Duodenal mucosa (tissue), 2 donors: Measurements from ENCODE around the gene PCTP.

Experiments used
- H3K27ac ChIP-seq: one replicate; pipeline ENCODE4 v1.7.0; 2013; ENCODE audit warnings: low read depth, low read length
- H3K27me3 ChIP-seq, 2 donors: one replicate each; pipeline ENCODE4 v1.7.0; 2013; ENCODE audit warnings: low read length in 2 of 2, control low read depth in 1 of 2; ENCODE audit not compliant: insufficient read depth in 2 of 2, control insufficient read depth in 1 of 2
- H3K36me3 ChIP-seq, 2 donors: one replicate each; pipeline ENCODE4 v1.7.0; 2013; ENCODE audit warnings: low read length in 2 of 2, control low read depth in 1 of 2; ENCODE audit not compliant: insufficient read depth in 2 of 2, control insufficient read depth in 1 of 2
- H3K4me1 ChIP-seq, 2 donors: one replicate each; pipeline ENCODE4 v1.7.0; 2013; ENCODE audit warnings: low read length in 2 of 2, control low read depth in 1 of 2; ENCODE audit not compliant: insufficient read depth in 2 of 2, control insufficient read depth in 1 of 2
- H3K4me3 ChIP-seq, 2 donors: one replicate each; pipeline ENCODE4 v1.7.0; 2013; ENCODE audit warnings: low read length in 2 of 2, low read depth in 1 of 2
- H3K9ac ChIP-seq, 2 donors: one replicate each; pipeline ENCODE4 v1.7.0; 2013; ENCODE audit warnings: low read length in 2 of 2, low read depth in 1 of 2
- H3K9me3 ChIP-seq, 2 donors: one replicate each; pipeline ENCODE4 v1.7.0; 2013; ENCODE audit warnings: low read length in 2 of 2, control low read depth in 1 of 2; ENCODE audit not compliant: control insufficient read depth in 1 of 2

PCTP gene

GRCh38 chr17:55727920-55728319 lies 22.9 kb upstream of the PCTP start:
- Histone ChIP-seq H3K9ac (no peak overlapping the region), H3K27ac (no peak overlapping the region), H3K9me3 (no peaks in the 10 kb centered on the region), H3K27me3 (peaks cover 0 to 14% of the 10 kb centered on the region in 2 donors), H3K36me3 (no peaks in the 10 kb centered on the region), H3K4me1 (no peaks in the 10 kb centered on the region), H3K4me3 (no peak overlapping the region)

DNA sequence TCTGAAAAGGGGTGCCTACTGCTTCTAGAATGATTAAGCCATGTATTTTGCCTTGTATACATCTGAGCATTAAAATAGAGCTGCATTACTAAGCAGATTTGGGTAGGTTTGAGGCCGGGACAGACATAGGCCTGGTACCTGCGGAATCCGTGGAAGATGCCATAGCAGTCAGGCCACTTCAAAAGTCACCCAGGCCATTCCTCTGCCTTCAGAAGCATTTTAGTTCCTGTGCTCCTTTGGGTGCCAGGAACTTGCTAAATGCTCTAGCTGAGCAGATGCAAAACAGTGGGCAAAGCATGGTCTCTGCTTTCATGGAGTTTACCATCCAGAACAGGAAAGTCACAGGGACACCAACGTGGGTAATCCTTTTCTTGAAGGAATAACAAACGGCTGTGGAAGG lies 22.5 kb upstream of the PCTP start:
- Histone ChIP-seq H3K27me3 (peaks cover 0 to 12% of the 10 kb centered on the region in 2 donors), H3K9ac (no peak overlapping the region), H3K4me1 (no peaks in the 10 kb centered on the region), H3K36me3 (no peaks in the 10 kb centered on the region), H3K4me3 (no peak overlapping the region), H3K27ac (no peak overlapping the region), H3K9me3 (no peaks in the 10 kb centered on the region)

DNA sequence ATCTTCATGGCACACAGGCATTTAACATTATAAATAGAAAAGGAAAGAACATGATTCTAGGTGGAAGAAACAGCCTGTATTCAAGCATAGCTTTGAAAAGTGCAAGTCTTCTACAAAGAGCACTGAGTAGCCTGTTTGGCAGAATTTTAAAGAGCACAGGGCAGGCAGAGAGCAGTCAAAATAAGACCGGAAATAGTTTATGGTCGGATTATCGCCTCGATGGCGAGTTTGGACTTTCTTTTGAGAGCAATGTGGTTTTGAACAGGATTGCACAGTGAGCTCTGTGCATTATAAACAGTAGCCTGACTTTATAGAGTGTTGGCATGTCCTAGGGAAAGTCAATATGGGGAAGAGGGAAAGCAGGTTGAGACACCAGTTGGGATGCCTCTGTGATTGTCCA lies 22.0 kb upstream of the PCTP start:
- H3K9ac ChIP-seq, result no peak overlapping the region
- no peaks in the 10 kb centered on the region for H3K36me3 ChIP-seq
- peaks cover 0 to 10% of the 10 kb centered on the region in 2 donors for H3K27me3 ChIP-seq
- no peak overlapping the region for H3K4me3 ChIP-seq
- H3K9me3 ChIP-seq, result no peaks in the 10 kb centered on the region
- no peaks in the 10 kb centered on the region for H3K4me1 ChIP-seq
- no peak overlapping the region for H3K27ac ChIP-seq

- no peaks in the 10 kb centered on the region for H3K9me3 ChIP-seq
- no peak overlapping the region for H3K4me3 ChIP-seq
- no peaks in the 10 kb centered on the region for H3K4me1 ChIP-seq
- peaks cover 0 to 5% of the 10 kb centered on the region in 2 donors for H3K27me3 ChIP-seq
- no peak overlapping the region for H3K27ac ChIP-seq
- H3K9ac ChIP-seq, result no peak overlapping the region
- no peaks in the 10 kb centered on the region for H3K36me3 ChIP-seq
Observed at GRCh38 chr17:55729484-55729883, 21.4 kb upstream of the PCTP start.

- H3K9me3 ChIP-seq, result no peaks in the 10 kb centered on the region
- H3K9ac ChIP-seq, result no peak overlapping the region
- no peak overlapping the region for H3K27ac ChIP-seq
- no peaks in the 10 kb centered on the region for H3K36me3 ChIP-seq
- H3K27me3 ChIP-seq, result peaks cover 0 to 4% of the 10 kb centered on the region in 2 donors
- H3K4me3 ChIP-seq, result no peak overlapping the region
- H3K4me1 ChIP-seq, result no peaks in the 10 kb centered on the region
Observed at GRCh38 chr17:55730380-55730779, 20.5 kb upstream of the PCTP start.

DNA sequence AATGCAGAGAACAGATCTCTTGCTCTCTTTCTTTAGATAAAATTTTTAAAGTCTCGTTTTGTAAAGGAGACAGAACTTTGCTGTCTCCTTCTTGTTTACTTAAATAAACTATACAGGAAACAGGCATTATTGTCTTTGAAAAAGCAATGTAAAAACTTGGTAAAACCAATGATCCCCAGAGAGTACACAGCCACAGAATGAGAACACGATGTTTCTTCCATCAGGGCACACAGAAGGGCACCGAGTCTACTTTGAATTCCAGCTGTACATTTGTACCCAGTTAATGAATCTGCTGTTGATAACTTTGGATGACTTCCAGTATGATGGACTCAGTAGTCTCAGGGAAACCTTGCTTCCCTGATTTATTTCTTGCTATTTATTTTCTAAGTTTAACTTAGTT lies 20.0 kb upstream of the PCTP start:
- Histone ChIP-seq H3K27ac (no peak overlapping the region), H3K36me3 (no peaks in the 10 kb centered on the region), H3K4me3 (no peak overlapping the region), H3K9ac (no peak overlapping the region), H3K27me3 (peaks cover 0 to 4% of the 10 kb centered on the region in 2 donors), H3K4me1 (no peaks in the 10 kb centered on the region), H3K9me3 (no peaks in the 10 kb centered on the region)

GRCh38 chr17:55731586-55732250 lies 19.1 kb upstream of the PCTP start:
- Histone ChIP-seq H3K4me1 (no peaks in the 10 kb centered on the region), H3K36me3 (no peaks in the 10 kb centered on the region), H3K9ac (no peak overlapping the region), H3K4me3 (no peak overlapping the region), H3K9me3 (no peaks in the 10 kb centered on the region), H3K27ac (no peak overlapping the region), H3K27me3 (peaks cover 0 to 4% of the 10 kb centered on the region in 2 donors)

DNA sequence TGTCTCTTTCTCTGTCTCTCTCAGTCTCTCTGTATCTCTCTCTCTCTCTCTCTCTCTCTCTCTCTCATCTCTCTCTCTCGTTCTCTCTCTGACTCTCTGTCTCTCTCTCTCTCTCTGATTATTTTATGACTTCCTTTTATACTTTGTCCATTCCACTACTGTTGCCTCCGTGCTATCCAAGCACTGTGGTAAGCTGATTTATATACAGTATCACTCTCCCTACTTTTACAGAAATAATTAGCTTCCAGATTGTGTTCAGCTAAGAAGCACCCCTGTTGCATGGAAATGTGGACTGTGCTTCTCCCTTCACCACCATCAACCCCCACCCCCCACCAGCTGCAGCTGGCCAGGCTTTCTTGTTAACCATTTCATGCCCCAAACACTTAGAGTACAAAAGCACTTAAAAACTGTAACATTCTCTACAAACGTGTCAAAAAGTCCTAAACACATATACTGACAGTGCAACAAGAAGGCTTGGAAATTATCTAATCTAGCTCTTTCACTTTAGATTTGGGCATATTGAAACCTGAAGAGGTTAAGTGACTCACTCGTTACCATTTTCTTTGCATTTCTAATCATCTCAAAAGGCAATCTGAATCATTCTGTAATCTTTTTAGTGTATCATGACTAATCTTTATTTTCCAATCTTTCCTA lies 16.6 kb upstream of the PCTP start:
- no peaks in the 10 kb centered on the region for H3K36me3 ChIP-seq
- peaks cover 0 to 4% of the 10 kb centered on the region in 2 donors for H3K27me3 ChIP-seq
- no peak overlapping the region for H3K27ac ChIP-seq
- H3K9ac ChIP-seq, result no peak overlapping the region
- no peaks in the 10 kb centered on the region for H3K4me1 ChIP-seq
- H3K4me3 ChIP-seq, result no peak overlapping the region
- no peaks in the 10 kb centered on the region for H3K9me3 ChIP-seq

- H3K27me3 ChIP-seq, result no peaks in the 10 kb centered on the region
- no peak overlapping the region for H3K4me3 ChIP-seq
- no peaks in the 10 kb centered on the region for H3K4me1 ChIP-seq
- no peaks in the 10 kb centered on the region for H3K36me3 ChIP-seq
- no peaks in the 10 kb centered on the region for H3K9me3 ChIP-seq
- H3K9ac ChIP-seq, result no peak overlapping the region
- H3K27ac ChIP-seq, result no peak overlapping the region
Observed at GRCh38 chr17:55735731-55736405, 15.0 kb upstream of the PCTP start.

GRCh38 chr17:55737976-55738501 lies 12.8 kb upstream of the PCTP start:
- Histone ChIP-seq H3K27me3 (no peaks in the 10 kb centered on the region), H3K4me1 (no peaks in the 10 kb centered on the region), H3K9ac (no peak overlapping the region), H3K27ac (no peak overlapping the region), H3K9me3 (no peaks in the 10 kb centered on the region), H3K4me3 (no peak overlapping the region), H3K36me3 (no peaks in the 10 kb centered on the region)
